ENCODE data around the gene C3orf20.
A peak's percentile ranks its signal among the peaks of the same experiment; 100 is the strongest.

GRCh38 chr3:14810801-14811661 is 136.1 kb downstream of the C3orf20 start:
- TF ChIP-seq CTCF (IDR thresholded peaks at IDR 0.05) (no peak), ATF3 (CRISPR knock-in tag; conservative IDR thresholded peaks at IDR 0.05) (no peak), SMAD4 (CRISPR knock-in tag; IDR thresholded peaks at IDR 0.05) (no peak), PRDM15 (CRISPR knock-in tag; IDR thresholded peaks at IDR 0.05) (peak; percentile 64; the same call in 1 of the 2 replicates), CREB1 (CRISPR knock-in tag; IDR thresholded peaks at IDR 0.05) (no peak), FOXP1 (CRISPR knock-in tag; IDR thresholded peaks at IDR 0.05; ENCODE audit: borderline replicate concordance) (no peak), HMGXB4 (CRISPR knock-in tag; IDR thresholded peaks at IDR 0.05) (no peak), STAT6 (CRISPR knock-in tag; conservative IDR thresholded peaks at IDR 0.05; ENCODE audit: low read depth) (no peak), CBFB (CRISPR knock-in tag; IDR thresholded peaks at IDR 0.05; ENCODE audit: low read depth) (no peak), MAX (CRISPR knock-in tag; IDR thresholded peaks at IDR 0.05) (no peak), ZNF416 (CRISPR knock-in tag; IDR thresholded peaks at IDR 0.05) (no peak), ZNF423 (CRISPR knock-in tag; IDR thresholded peaks at IDR 0.05) (no peak), TEAD4 (CRISPR knock-in tag; IDR thresholded peaks at IDR 0.05) (no peak)

Data from WTC11 (cell line).